NCI-H1105 treated with DMSO at 0.1 percent for 48 hours (cell line): ENCODE results near the gene LHX3.

Experiments
- DNase-seq: peaks from one replicate; lab custom pipeline; 2025; lab: John Stamatoyannopoulos, UW

LHX3 gene

DNA sequence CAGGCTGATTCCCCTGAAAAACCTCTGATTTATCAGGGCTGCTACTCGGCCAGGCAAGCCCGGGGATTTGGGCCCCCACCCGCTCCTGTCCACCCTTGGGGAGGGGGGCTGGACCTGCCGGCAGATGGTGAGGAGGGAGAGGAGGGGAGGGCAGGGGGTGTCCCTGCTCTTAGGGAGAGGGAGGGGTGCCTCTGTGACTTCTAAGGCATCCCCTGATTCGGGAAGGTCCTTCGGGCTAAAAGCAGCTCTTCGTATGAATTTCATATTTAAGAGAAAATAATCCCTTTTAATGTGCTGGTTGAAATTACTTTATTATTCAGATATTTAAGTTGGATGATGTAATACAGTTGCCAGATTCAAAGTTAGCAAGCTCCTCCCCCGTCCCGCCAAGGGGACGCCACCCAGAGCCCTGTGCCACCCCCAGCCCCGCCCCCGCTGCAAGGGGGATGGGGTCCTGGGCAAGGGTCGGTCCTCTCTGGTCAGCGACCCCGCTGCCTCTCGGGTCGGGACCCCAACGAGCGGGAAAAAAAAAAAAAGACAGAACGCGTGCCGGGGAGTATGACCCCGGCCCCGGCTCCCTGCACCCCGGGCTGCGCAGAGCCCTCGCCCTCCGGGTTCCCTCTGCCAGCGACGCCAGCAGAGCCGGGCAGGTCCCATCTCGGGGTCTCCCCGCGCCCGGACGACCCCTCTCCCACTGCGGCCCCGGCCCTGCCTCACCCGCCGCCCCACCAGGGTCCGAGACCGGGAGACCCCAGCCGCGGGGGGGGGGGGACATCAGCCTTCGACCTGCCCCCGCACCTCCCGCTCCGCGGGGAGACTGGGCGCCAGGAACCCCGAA is 12.4 kb downstream of the LHX3 start:
- no peak for DNase-seq

DNA sequence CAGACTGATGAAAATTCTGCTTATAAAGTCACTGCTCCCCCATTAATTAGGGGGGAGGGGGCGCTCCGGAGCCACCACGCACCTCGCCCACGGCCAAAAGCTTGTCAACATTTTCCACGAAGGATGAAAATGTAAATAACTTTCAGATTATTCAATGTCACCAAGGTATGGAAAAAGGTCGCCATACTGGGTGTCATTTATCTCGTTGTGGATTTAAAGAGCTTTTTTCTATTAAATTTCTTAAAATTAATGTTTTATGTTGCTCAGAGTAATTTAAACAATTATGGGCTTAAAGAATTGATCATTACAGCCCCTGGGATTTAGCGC is 13.0 kb downstream of the LHX3 start:
- no peak for DNase-seq

DNA sequence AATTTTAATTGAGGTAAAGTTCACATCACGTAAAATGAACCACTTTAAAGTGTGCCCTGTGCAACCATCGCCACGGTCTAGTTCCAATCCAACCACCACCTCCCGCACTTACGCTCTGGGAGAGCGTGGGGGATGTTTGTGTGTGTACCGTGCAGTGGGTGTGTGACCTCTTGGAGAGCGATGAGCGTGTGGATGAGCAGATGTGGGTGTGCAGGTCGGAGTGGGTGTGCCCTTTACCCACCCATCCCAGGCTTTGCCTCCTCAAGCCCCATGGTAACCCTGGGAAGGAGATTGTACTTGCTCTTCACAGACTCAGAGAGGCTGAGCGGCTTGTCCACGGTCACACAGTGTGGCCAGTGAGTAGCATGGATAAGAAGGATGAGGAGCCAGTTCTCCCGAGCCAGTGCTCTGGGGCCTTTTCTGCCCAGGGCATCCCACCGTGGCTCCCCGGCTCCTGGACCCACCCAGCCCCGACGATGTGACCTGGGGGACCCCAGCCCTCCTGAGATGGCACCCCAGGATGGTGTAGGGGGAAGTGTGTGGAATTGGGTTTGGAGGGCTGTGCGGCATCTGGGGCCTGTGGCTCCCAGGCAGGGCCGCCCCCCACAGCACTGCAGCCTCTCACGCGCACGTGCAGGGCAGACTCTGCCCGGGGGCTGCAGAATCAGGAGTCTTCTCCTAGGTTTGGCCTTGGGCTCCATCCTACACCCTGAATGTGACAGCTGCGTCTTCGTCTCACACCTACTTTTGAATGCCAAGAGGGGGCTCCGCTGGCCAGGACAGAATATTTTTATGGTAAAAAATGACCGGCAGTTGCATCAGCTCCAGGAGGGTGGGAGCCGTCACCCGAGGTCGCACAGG is 13.6 kb downstream of the LHX3 start:
- DNase-seq = no peak

DNA sequence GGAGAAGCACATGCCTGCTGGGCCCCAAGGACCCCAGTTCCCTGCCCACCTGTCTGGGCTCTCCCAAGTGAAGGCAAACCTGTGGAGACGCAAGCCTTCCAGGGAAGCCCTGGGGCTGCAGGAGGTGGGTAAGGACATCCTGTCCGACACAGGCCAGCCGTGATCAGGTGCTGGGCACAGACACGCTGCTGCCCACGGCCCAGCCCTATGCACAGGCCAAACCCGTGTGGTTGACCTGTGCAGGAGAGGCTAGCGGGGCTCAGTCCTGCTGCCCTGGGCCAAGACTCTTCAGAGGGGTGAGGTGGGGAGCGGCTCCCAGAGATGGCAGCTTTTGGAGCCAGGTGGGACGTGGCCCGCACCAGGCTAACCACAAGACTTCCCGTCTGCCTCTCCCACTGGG is 14.3 kb downstream of the LHX3 start:
- no peak for DNase-seq

DNA sequence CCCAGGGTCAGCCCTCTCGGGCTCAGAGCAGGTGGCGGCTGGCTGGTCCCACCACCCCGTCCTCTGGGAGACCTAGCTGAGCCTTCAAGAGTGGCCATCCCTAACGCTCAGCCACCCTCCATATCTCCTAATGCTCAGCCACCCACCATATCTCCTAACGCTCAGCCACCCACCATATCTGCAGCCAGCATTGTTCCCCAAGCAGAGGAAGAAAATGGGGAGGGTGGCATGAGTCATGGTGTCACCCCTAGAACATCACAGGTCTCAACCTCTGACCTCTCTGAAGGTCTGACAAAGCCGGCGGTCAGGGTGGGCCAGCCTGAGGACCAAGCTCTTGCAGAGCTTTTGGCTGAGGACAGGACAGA is 14.7 kb downstream of the LHX3 start:
- no peak for DNase-seq

DNA sequence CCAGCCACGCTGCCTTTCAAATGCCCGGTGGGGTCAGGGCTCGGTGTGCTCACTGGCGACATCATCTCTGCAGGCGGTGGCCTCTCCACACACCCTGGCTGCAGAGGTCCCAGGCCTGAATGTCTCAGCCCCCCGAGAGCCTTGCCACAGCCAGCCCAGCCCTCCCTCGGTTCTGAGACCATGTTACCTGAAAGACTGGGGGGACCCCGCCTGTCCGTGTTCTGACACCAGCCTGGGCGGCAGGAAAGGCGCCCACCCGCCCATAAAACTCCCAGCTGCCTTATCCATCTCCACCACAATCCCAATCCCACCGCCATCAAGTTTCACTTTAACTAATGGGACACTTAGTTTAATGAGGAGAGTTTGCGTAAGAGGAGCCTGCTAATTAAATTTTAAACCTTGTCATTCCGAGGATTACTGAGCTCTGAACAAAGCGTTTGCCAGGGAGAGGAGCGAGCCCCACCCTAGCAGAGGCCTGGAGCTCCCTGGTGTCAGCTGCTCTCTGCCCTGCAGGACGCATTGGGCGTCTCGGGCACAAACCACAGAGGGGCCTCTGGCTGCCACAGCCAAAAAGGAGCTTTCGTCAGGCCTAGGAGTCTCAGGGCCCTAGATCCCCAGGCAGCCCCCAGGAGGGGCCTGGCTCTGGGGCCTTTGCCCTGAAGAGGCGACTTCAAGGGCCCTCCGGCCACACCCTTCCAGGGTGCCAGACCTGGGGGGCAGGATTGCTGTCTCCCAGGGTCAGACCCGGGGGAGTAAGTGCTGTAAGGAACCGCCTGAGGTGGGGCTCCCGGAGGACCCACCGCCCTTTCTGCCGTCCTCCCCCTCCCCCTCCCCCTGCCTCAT is 15.3 kb downstream of the LHX3 start:
- DNase-seq = no peak

DNA sequence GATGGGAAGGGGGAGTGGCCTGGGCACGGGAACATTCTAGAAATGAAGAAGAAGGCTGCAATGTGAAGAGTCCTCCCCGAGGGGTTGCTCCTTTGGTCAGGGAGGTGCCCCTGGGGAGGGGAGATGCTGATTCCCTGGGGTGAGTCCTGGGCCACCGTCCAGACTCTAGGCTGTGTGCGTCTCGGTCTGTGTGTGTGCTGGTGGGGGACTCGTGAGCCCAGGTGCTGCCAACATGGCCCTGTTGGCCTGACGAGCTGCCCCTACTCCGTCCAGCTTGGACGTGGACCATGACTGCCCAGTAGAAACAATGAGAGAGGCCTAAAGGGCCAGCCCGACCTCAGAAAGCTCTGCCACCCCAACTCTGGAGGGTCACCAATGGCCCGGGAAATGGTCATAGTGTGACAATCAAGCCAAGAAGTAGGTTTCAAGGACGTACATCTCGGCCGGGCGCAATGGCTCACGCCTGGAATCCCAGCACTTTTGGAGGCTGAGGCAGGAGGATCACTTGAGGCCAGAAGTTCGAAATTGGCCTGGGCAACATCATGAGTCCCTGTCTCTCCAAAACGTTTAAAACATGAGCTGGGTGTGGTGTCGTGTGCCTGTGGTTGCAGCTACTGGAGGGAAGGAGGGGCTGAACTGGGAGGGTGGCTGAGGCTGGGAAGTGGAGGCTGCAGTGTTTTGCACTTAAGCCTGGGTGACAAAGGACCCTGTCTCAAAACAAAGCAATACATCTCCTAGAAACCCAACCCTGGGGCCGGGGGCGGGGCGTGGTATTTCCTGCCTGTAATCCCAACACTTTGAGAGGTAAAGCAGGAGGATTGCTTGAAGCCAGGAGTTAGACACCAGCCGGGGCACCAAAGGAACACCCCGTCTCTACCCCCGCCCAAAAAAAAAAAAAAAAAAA is 17.0 kb downstream of the LHX3 start:
- DNase-seq = no peak

DNA sequence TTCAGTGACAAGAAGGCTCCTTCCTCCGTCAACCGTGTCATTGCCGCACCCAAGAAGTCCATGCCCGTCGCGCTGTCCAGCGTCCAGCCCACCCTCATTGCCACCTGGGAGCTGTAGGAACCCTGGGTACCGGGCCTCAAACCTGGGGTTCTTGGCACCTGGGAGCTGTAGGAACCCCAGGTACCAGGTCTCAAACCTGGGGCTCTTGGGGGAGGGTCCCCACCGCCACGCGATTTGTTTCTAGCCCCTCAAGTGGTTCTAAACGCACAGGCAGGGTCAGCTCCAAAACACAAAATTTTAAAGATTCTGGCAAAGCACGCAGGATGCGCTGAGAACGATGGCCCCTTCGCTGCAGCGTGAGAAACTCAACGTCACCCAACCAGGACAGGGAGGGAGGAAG is 17.7 kb downstream of the LHX3 start:
- no peak for DNase-seq

DNA sequence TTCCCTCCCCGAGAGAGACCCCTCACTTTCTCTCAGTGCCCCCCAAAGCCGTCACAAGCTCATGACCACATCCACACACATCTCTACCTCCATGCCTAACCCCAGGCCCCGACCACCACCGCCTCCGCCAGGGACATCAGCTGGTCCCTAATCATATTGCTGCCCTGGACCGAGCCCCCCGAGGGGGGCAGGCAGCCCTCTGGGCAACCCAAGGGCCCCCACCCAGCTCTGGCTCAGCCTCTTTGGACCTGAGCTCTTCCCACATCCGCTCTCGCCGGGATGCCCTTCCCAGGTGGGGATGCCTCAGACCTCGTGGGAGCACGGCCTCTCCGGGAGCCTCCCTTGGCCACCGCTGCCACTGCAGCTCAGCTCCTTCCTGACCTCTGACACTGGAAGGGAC is 18.5 kb downstream of the LHX3 start:
- no peak for DNase-seq

DNA sequence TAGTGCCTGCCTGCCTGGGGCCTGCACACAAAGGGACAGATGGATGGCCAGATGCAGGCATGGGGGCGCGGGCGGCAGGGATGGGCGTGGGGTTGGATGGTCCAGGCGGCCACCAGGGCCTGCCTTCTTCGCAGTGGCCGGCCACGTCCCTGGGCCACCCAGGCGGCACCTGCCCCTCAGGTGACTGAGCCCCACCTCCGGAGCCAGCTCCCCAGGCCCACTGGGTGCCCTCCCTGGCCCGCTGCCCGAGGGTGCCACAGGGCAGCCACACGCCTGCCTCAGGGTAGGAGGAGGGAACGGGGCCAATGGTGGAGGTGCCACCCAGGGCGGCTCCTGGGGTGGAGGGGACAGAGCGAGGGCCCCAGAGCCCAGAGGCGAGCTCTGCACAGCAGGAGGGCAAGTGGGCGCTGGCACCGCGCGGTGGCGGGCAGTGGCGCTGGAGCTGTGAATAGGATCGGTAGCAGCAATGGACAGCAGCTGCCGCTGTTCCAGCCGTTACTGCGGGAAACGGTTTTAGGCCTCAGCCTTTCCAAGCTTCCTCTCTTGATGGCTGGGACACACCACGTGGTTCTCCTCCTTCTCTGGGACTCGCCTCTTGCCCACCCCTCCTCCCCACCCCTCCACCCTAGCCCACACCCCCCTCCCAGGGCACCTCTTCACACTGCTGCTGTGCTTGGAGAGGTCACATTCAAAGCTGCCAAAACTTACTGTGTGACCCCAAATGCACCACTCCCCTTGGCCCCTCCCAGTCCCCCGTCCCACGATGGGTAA is 19.1 kb downstream of the LHX3 start:
- no peak for DNase-seq

DNA sequence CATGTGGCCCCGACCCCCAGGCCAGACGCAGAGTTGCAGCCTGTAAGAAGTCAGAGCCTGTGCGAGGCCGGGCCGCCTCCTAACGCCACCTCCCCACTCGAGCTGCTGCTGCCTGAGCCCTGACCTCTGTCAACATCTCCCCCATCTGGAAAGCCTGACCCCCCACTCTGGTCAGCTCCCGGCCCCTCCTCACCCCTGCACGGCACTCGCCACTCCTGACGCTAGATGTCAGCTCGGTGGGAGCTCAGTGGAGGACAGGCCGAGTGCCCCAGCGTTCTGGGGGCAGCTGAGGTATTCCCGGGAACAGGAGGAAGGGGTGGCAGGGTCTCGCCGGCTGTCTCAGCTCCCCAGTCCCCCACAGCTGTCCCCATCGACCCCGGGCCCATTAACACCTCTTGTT is 19.9 kb downstream of the LHX3 start:
- DNase-seq = no peak

DNA sequence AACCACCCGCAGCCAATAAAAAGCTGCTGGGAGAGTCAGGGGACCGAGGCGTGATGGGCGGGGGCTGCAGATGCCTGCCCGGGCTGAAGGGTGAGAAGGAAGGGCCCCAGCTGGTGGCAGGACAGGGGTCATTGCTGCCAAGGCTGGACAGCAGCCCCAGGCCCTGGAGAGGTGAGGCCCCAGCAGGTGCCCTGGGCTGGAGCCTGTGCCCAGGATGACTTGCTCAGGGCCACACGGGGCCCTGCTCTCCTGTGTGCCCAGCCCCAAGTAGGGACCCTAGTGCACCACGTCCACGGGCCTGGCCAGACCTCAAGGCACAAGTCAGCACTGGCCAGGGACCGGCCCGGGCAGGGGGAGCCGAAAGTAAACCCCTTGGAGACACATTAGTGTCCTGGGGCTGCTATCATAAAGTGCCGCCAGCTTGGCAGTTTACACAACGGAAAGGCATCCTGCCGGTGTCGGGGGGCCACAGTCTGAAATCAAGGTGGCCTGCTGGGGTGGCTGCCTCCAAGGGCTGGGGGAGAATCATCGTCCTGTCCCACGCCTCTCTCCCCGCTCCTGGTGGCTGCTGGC is 22.0 kb downstream of the LHX3 start:
- no peak for DNase-seq

DNA sequence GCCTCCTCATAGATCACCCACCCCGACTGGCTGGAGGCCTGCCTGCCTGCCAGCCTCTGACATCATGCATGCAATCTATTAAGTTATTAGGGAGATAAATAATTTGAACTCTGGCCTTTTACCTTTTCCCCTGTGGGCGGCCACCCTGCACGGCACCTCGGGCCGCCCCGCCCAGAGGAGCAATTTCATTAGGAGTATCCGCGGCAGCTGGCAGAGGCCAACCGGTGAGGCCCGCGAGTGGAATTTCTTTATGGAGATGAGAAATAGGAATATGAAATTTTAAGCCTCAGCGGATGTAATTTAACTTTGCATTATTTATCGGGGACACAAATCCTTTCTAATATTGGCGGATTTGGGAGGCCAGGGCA is 22.5 kb downstream of the LHX3 start:
- no peak for DNase-seq

DNA sequence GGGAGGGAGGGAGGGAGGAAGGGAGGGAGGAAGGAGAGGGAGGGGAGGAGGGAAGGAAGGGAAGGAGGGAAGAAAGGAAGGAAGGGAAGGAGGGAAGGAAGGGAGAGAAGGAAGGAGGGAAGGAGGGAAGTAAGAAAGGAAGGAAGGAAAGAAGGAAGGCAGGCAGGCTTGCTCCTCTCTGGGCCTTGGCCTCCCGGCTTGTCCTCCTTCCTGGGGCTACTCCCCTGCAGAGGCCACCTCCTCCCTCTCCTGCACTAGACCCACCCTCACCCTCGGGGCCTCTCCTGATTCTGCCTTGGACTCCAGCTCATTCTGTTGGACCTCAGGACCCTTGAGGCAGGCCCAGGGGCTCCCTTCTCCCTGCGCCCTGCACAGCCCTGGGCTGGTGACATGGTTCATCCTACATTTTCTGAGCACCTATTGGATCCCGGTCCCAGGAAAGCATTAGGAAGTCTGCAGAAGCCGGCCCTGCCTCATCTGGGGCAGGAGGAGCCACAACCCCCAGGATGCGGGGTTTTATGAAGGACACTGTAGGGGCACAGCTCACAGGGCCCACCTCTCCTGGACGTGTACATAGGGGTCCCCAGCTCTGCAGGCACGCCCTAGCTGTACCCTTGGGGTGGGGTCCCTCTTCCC is 23.0 kb downstream of the LHX3 start:
- no peak for DNase-seq

DNA sequence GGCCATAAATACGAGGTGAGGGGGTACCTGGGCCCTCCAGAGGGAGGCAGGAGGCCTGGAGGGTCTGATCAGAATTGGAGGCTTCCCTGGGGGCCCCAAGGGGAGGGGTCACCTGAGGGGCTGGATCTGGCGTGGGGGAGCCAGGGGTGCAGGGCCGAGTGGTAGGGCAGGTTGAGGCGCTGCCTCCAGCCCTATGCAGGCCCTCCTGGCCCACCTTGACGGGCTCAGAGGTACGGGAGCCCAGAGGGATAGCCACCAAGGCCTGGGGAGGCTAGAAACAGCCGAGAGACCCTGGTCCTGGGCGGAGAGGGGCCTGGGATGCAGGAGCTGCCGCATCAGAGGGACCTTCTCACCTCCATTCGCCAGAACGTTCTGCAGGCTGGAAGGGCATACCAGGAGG is 24.3 kb downstream of the LHX3 start:
- DNase-seq = no peak

DNA sequence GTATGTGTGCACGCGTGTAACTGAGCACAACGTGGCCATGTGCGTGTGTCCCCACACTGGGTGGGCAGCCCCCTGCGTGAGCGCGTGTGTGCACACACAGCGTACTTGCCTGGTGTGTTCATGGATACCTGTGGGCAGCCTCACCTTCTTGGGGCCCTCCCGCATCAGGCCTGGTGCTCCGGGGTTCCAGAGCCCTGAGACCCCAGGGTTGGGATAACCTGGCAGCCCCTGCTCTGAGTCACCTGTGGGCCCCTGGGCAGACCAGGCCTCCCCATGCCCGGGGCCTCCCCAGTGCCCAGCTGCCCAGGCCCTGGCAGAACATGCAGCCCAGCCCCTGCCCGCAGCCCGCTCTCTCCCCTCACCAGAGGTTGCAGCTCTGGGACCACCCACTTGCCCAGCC is 25.2 kb downstream of the LHX3 start:
- no peak for DNase-seq

DNA sequence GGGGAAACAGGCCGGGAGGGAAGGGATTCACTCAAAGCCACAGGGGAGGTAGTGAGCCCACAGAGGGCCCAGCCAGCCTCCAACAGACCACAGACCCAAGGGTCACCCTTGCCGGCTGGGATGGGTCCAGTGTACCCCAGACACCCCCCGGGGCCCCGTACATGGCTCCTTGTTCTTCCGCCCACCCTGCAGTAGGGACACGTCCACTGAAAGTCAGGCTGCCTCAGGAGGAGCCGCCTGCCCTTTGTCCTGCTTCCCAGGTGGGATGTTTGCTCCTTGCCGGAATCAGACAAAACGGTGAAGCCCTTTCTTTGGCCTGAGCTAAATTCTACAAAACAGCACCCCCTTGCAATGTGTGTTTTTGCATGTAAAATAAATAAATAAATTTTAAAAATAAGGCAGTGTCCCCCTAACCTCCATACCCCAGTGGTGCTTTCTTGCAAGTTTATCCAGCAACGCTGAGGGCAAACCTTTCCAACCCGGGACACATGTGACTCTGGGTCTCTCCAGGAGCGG is 25.8 kb downstream of the LHX3 start:
- no peak for DNase-seq

DNA sequence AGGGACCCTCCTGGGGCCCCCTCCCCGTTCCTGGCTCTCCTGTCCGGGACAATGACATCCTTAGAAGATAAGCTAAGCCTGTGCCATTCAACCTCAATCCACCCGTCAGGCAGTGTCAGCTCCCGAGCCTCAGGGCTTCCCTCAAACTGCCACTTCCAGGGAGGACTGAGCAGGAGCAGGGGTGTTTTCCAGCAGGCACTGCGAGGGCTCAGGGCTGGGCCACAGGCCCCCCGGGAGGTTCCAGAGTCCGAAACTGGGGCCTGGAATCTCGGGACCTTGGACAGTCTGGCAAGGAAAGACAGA is 26.2 kb downstream of the LHX3 start:
- no peak for DNase-seq

DNA sequence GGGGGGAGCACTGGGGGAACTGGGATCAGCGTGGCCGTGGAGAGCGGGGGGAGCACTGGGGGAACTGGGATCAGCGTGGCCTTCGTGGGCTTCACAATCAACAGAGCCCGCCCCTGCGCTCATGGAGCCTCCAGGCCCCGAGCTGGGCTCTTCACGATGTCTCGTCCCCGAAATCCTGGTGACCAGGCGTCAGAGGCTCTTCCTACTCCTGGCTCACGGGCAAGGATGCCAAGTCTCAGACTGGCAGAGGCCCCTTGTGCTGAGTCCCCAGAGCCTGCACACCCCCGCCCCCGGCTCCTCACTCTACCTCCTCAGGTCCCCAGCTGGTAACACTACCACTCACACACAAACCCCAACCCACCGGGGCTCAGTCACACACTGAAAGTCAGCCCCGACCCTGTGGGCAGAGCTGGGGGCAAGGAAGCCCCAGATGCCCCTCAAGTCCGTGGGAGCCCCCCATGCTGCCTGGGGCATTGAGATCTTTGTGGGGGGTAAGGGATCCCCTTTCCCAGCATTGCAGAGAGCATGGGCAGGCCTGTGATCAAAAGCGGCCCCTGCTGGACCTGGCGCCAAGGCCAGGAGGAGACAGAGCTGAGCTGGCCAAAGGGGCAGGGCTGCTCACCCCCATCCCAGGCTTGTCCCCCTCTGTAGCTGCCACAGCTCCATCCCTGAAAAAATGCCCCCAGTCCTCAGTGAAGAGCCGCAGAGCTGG is 26.7 kb downstream of the LHX3 start:
- DNase-seq = no peak
